Measurements from ENCODE around the gene DOCK9. TPM values are rescaled to one million over a fixed set of nuclear protein-coding genes. Genes with fewer than 3 reads are reported as not detected.

DOCK9 gene
- total and polyA plus RNA-seq, 9 of the 15 experiments (the other 6 are each of a cell fraction or from before 2014, with no cell fraction given), result 3.5 to 25.3 (median 16.7) TPM

GRCh38 chr13:98749501-98749900, 228.4 kb downstream of the DOCK9 start:
- intact Hi-C loops (cut with micrococcal nuclease), result no loop called here
- H3K4me3 ChIP-seq, result no peak overlapping the region
- WGBS (ENCODE audit: insufficient coverage, low coverage, missing lambda C conversion rate), result 3% methylated on average over 3 of the region's 3 CpGs
- no TSS peak for BruUV-seq (replicated peaks)
- in situ Hi-C loops (cut with MboI), result no loop called here
- H3K27me3 ChIP-seq (ENCODE audit: control insufficient read depth in 2 of 2, insufficient read depth in 2 of 2, low read length in 2 of 2), result peaks cover 4 to 56% of the 10 kb centered on the region in 2 experiments
- no peaks in the 10 kb centered on the region for H3K9me1 ChIP-seq (ENCODE audit: control insufficient read depth, insufficient read depth, low read length)
- no peaks in the 10 kb centered on the region for H3K79me2 ChIP-seq (ENCODE audit: control insufficient read depth, insufficient read depth, low read length)
- ChIA-PET POLR2A (no interaction called here), CTCF (ENCODE audit: low intra/inter-chr PET ratio) (no interaction called here)
- no peak overlapping the region for H2AFZ ChIP-seq (ENCODE audit: low read depth, low read length)
- H3K9ac ChIP-seq (ENCODE audit: insufficient read depth in 1 of 2, low read depth in 2 of 2, low read length in 2 of 2), result no peak overlapping the region
- no peaks in the 10 kb centered on the region for H3K36me3 ChIP-seq (ENCODE audit: control insufficient read depth, insufficient read depth, low read length)
- H4K20me1 ChIP-seq (replicated peaks; ENCODE audit: control insufficient read depth, insufficient read depth, low read length), result no peaks in the 10 kb centered on the region
- DNase-seq (ENCODE audit: extremely low read depth in 1 of 4, low spot score in 3 of 4) (no peak), ATAC-seq (no peak), FAIRE-seq (no peak)
- no peaks in the 10 kb centered on the region for H3K9me3 ChIP-seq (replicated peaks; ENCODE audit: control insufficient read depth, insufficient read depth, low read depth, low read length)
- no peak overlapping the region for H3K27ac ChIP-seq (ENCODE audit: extremely low read depth, low read depth, low read length)
- peaks cover 0 to 4% of the 10 kb centered on the region in 2 experiments; a peak in 1 of 5 replicates for H3K4me1 ChIP-seq (replicated peaks in 1 of 2; ENCODE audit: control insufficient read depth in 2 of 2, insufficient read depth in 2 of 2, low read length in 2 of 2)
- TF ChIP-seq SNIP1 (IDR thresholded peaks at IDR 0.05; ENCODE audit: low read depth) (no peak), SNRNP70 (optimal IDR thresholded peaks at IDR 0.05; ENCODE audit: low read depth, low read length) (no peak)
- H3K4me2 ChIP-seq (ENCODE audit: insufficient read depth, low read length), result no peak overlapping the region

- DNase-seq (ENCODE audit: extremely low read depth in 1 of 4, low spot score in 3 of 4) (no peak), ATAC-seq (no peak), FAIRE-seq (no peak)
- in situ Hi-C loops (cut with MboI), result no loop called here
- peaks cover 0 to 2% of the 10 kb centered on the region in 2 experiments; a peak in 1 of 5 replicates for H3K4me1 ChIP-seq (replicated peaks in 1 of 2; ENCODE audit: control insufficient read depth in 2 of 2, insufficient read depth in 2 of 2, low read length in 2 of 2)
- no peak overlapping the region for H3K4me2 ChIP-seq (ENCODE audit: insufficient read depth, low read length)
- no peak overlapping the region for H2AFZ ChIP-seq (ENCODE audit: low read depth, low read length)
- no peak overlapping the region for H3K9ac ChIP-seq (ENCODE audit: insufficient read depth in 1 of 2, low read depth in 2 of 2, low read length in 2 of 2)
- TF ChIP-seq ZNF445 (CRISPR knock-in tag; IDR thresholded peaks at IDR 0.05; ENCODE audit: low read depth), result no peak
- TF ChIP-seq PTRF (tag; IDR thresholded peaks at IDR 0.05), result no peak
- TF ChIP-seq ATF1 (CRISPR knock-in tag; IDR thresholded peaks at IDR 0.05), result no peak
- TF ChIP-seq ATF1 (tag; IDR thresholded peaks at IDR 0.05), result no peak
- no peak for TF ChIP-seq ZNF184 (CRISPR knock-in tag; IDR thresholded peaks at IDR 0.05)
- TF ChIP-seq ZNF197 (CRISPR knock-in tag; IDR thresholded peaks at IDR 0.05; ENCODE audit: low read depth), result no peak
- TF ChIP-seq TAF15 (IDR thresholded peaks at IDR 0.05; ENCODE audit: low read depth, low read length), result no peak
- CTCF ChIA-PET (ENCODE audit: low intra/inter-chr PET ratio), result no interaction called here
- intact Hi-C loops (cut with micrococcal nuclease), result no loop called here
- H4K20me1 ChIP-seq (replicated peaks; ENCODE audit: control insufficient read depth, insufficient read depth, low read length), result no peaks in the 10 kb centered on the region
- H3K9me1 ChIP-seq (ENCODE audit: control insufficient read depth, insufficient read depth, low read length), result no peaks in the 10 kb centered on the region
- BruUV-seq (replicated peaks), result no TSS peak
- no peaks in the 10 kb centered on the region for H3K9me3 ChIP-seq (replicated peaks; ENCODE audit: control insufficient read depth, insufficient read depth, low read depth, low read length)
- H3K27ac ChIP-seq (ENCODE audit: extremely low read depth, low read depth, low read length), result no peak overlapping the region
- H3K79me2 ChIP-seq (ENCODE audit: control insufficient read depth, insufficient read depth, low read length), result no peaks in the 10 kb centered on the region
- WGBS (ENCODE audit: insufficient coverage, low coverage, missing lambda C conversion rate), result 0% methylated on average over 3 of the region's 8 CpGs
- H3K36me3 ChIP-seq (ENCODE audit: control insufficient read depth, insufficient read depth, low read length), result no peaks in the 10 kb centered on the region
- H3K4me3 ChIP-seq, result no peak overlapping the region
- POLR2A ChIA-PET, result interaction anchor here (1.2 kb wide), 1 partner anchor 15 kb away, joined by 7 read pairs; no protein-coding TSS in a partner anchor
- peaks cover 4 to 55% of the 10 kb centered on the region in 2 experiments for H3K27me3 ChIP-seq (ENCODE audit: control insufficient read depth in 2 of 2, insufficient read depth in 2 of 2, low read length in 2 of 2)
Observed at GRCh38 chr13:98746968-98747367, 230.9 kb downstream of the DOCK9 start.

Small RNA genes within 50 kb of the gene (small RNA-seq; reads per million reads assigned to genes)
- gene AL161420.1 (not detected), gene RNU6-83P (not detected)

Other genes starting within 250 kb of the DOCK9 start
- not detected in 2 replicates for gene SLC15A1, start 225.4 kb downstream of the DOCK9 start, total RNA-seq (2014; rRNA removed)
- not detected in 2 replicates for gene SLC15A1, start 225.4 kb downstream of the DOCK9 start, total RNA-seq (2014; rRNA removed; fragmentation: Illumina TruSeq; extraction: Trizol)
- not detected in 2 replicates for gene SLC15A1, start 225.4 kb downstream of the DOCK9 start, total RNA-seq (2015; rRNA removed; fragmentation: Illumina TruSeq; extraction: Trizol)
- not detected in 2 replicates for gene SLC15A1, start 225.4 kb downstream of the DOCK9 start, total RNA-seq (2021)
- gene SLC15A1, start 225.4 kb downstream of the DOCK9 start, polyA plus RNA-seq (2011; rRNA removed), result not detected in 2 replicates
- gene SLC15A1, start 225.4 kb downstream of the DOCK9 start, polyA plus RNA-seq (2014; fragmentation: Illumina TruSeq; extraction: Trizol), result not detected in 2 replicates
- not detected for gene SLC15A1, start 225.4 kb downstream of the DOCK9 start, polyA plus RNA-seq (2014; fragmentation: Nextera tagmentation; extraction: Ambion mirVana)
- gene SLC15A1, start 225.4 kb downstream of the DOCK9 start, polyA plus RNA-seq (2014; rRNA removed), result not detected in 2 replicates
- gene UBAC2, start 222.8 kb upstream of the DOCK9 start, total RNA-seq (2014; rRNA removed), result 28.7 and 29.6 TPM in 2 replicates
- gene UBAC2, start 222.8 kb upstream of the DOCK9 start, total RNA-seq (2014; rRNA removed; fragmentation: Illumina TruSeq; extraction: Trizol), result 31.9 and 33.3 TPM in 2 replicates
- gene UBAC2, start 222.8 kb upstream of the DOCK9 start, total RNA-seq (2015; rRNA removed; fragmentation: Illumina TruSeq; extraction: Trizol), result 29.0 and 32.3 TPM in 2 replicates
- 43.5 and 47.2 TPM in 2 replicates for gene UBAC2, start 222.8 kb upstream of the DOCK9 start, total RNA-seq (2021)
- 65.0 and 84.1 TPM in 2 replicates for gene UBAC2, start 222.8 kb upstream of the DOCK9 start, polyA plus RNA-seq (2011; rRNA removed)
- 42.3 and 45.6 TPM in 2 replicates for gene UBAC2, start 222.8 kb upstream of the DOCK9 start, polyA plus RNA-seq (2014; fragmentation: Illumina TruSeq; extraction: Trizol)
- gene UBAC2, start 222.8 kb upstream of the DOCK9 start, polyA plus RNA-seq (2014; fragmentation: Nextera tagmentation; extraction: Ambion mirVana), result 10 to 100 TPM in 1 of 2 experiments, 1 to 10 TPM in 1; 6.0 to 19.0 TPM
- gene UBAC2, start 222.8 kb upstream of the DOCK9 start, polyA plus RNA-seq (2014; rRNA removed), result 41.1 and 45.7 TPM in 2 replicates

Measured in K562 (cell line).